ENCODE measurements around the gene ADCY9.

DNA sequence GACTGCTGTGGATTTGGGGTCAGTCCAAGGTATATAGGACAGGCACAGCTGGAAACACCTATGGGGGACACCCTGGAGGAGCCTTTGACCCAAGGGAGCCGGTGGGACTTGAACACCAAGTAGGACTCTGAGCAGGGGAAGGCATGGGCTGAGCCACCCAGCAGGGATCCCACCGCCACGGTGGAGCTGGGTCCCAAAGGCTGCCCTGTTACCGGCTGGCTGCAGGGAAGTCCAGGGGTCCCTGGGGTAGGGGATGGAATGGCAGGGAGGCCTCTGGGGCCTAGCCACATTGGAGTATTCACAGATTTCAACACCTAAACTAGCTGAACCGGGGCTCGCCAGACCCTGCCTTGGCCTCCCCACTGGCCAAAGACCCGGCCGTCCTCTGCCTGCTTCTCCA, 196.0 kb downstream of the ADCY9 start:
- TF ChIP-seq ESRRA (IDR thresholded peaks at IDR 0.05; ENCODE audit: borderline replicate concordance, low read length): no peak
- no peak for TF ChIP-seq CTCF (IDR thresholded peaks at IDR 0.05)
- TF ChIP-seq, protein P1, sequence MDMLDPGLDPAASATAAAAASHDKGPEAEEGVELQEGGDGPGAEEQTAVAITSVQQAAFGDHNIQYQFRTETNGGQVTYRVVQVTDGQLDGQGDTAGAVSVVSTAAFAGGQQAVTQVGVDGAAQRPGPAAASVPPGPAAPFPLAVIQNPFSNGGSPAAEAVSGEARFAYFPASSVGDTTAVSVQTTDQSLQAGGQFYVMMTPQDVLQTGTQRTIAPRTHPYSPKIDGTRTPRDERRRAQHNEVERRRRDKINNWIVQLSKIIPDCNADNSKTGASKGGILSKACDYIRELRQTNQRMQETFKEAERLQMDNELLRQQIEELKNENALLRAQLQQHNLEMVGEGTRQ (IDR thresholded peaks at IDR 0.05): no peak

Measured in A549 (cell line).